ENCODE data around the gene TMEM132D.
"Not testable (repeated sequence)": the region's sequence is repeated elsewhere in the genome, so short reads cannot be mapped to it uniquely, and the experiment has no call there.

The TMEM132D gene

GRCh38 chr12:129901254-129901653, 2.6 kb downstream of the TMEM132D start:
- TF ChIP-seq CTCF (conservative IDR thresholded peaks at IDR 0.05; ENCODE audit: control insufficient read depth, insufficient read depth, low read depth, low read length) = no peak
- DNase-seq (ENCODE audit: low read depth) = peak; percentile 9
- no peak overlapping the region for H3K4me3 ChIP-seq (ENCODE audit: control insufficient read depth, low read depth, low read length)

GRCh38 chr12:129900306-129900705, 3.5 kb downstream of the TMEM132D start:
- no peak for DNase-seq (ENCODE audit: low read depth)
- no peak for TF ChIP-seq CTCF (conservative IDR thresholded peaks at IDR 0.05; ENCODE audit: control insufficient read depth, insufficient read depth, low read depth, low read length)
- H3K4me3 ChIP-seq (ENCODE audit: control insufficient read depth, low read depth, low read length) = no peak overlapping the region

GRCh38 chr12:129899045-129899444, 4.8 kb downstream of the TMEM132D start:
- not testable (repeated sequence) for DNase-seq (ENCODE audit: low read depth); H3K4me3 ChIP-seq (ENCODE audit: control insufficient read depth, low read depth, low read length)

- no peak for TF ChIP-seq CTCF (conservative IDR thresholded peaks at IDR 0.05; ENCODE audit: control insufficient read depth, insufficient read depth, low read depth, low read length)
- DNase-seq (ENCODE audit: low read depth) = no peak
- H3K4me3 ChIP-seq (ENCODE audit: control insufficient read depth, low read depth, low read length) = no peak overlapping the region
These were observed 10.1 kb downstream of the TMEM132D start for GRCh38 chr12:129893691-129894090.

GRCh38 chr12:129887101-129887500, 16.7 kb downstream of the TMEM132D start:
- no peak overlapping the region for H3K4me3 ChIP-seq (ENCODE audit: control insufficient read depth, low read depth, low read length)
- no peak for DNase-seq (ENCODE audit: low read depth)
- TF ChIP-seq CTCF (conservative IDR thresholded peaks at IDR 0.05; ENCODE audit: control insufficient read depth, insufficient read depth, low read depth, low read length) = no peak

- no peak for DNase-seq (ENCODE audit: low read depth)
- TF ChIP-seq CTCF (conservative IDR thresholded peaks at IDR 0.05; ENCODE audit: control insufficient read depth, insufficient read depth, low read depth, low read length) = no peak
- no peak overlapping the region for H3K4me3 ChIP-seq (ENCODE audit: control insufficient read depth, low read depth, low read length)
These were observed 17.3 kb downstream of the TMEM132D start for GRCh38 chr12:129886541-129886940.

- TF ChIP-seq CTCF (conservative IDR thresholded peaks at IDR 0.05; ENCODE audit: control insufficient read depth, insufficient read depth, low read depth, low read length) = no peak
- H3K4me3 ChIP-seq (ENCODE audit: control insufficient read depth, low read depth, low read length) = no peak overlapping the region
- no peak for DNase-seq (ENCODE audit: low read depth)
These were observed 18.5 kb downstream of the TMEM132D start for GRCh38 chr12:129885287-129885686.

All from fibroblast of mammary gland (primary cell).